Fibroblast of skin of back (primary cell): Measurements from ENCODE around the gene FAM81B. TPM values are rescaled to one million over a fixed set of nuclear protein-coding genes. Genes with fewer than 3 reads are reported as not detected.
"Not testable (repeated sequence)": the region's sequence is repeated elsewhere in the genome, so short reads cannot be mapped to it uniquely, and the experiment has no call there.

ENCODE experiments used
- DNase-seq: peaks from one replicate; pipeline ENCODE4 v3.0.0-alpha.2; 2013
- polyA plus RNA-seq, 2 experiments: library from polyadenylated mRNA; unstranded; fragments of 120-200 nt; gene quantifications; one replicate each; pipeline ENCODE4 v1.2.1, GENCODE V29; 2013; ENCODE audit not compliant: insufficient read length in 2 of 2

The FAM81B gene, protein sequence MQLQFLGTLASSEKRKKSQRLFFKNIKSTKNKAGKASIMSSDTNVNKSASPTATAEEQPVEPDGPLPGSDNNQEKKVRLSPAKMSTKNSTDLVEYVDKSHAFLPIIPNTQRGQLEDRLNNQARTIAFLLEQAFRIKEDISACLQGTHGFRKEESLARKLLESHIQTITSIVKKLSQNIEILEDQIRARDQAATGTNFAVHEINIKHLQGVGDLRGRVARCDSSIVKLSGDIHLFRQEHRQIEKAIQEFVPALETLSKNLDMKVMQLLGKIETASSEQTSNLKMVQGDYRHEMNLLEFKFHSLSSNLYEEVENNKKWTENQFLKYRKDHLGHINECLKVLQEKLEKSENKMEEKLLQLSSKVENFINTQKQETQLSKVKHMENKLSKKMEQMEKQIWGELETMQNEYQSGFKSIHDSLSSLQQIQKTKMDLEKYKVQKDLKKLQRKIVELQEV
- polyA plus RNA-seq (2013, experiment 1 of 2; ENCODE audit: insufficient read length) = not detected
- polyA plus RNA-seq (2013, experiment 2 of 2; ENCODE audit: insufficient read length) = not detected

DNA sequence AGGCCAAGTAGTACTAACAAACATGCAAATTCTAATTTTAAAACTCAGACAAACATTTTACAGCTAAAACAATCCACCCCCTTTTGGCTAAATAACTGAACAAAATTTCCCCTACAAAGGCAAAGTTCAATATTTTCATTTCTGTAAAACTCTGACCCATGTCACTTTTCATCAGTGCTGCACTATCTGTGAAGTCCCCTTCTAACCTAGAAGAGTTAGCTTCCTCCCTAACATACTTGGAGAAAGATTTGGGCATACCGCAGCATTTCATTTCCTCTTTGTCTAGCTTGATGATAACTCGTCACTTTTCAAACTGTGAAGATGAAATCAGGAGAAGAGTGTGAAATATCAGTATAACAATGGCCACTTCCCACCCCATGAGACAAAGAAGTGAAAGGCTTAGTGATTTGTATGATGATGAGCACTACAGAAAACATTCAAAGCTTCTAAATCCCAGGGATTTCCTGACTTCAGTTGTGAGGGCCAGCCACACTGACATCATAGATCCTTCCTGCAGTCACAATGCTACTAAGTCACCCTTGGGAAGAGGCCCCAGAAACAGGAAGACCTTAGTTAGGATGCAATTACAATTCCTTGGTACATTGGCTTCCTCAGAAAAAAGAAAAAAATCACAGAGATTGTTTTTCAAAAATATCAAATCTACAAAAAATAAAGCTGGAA lies at the start of gene FAM81B:
Gene FAM81B, plus strand, starts transcription at position 555 of the 681 bp plus-strand sequence. Its CDS starts 24 bp downstream, at position 579.
- peak; percentile 49 for DNase-seq

DNA sequence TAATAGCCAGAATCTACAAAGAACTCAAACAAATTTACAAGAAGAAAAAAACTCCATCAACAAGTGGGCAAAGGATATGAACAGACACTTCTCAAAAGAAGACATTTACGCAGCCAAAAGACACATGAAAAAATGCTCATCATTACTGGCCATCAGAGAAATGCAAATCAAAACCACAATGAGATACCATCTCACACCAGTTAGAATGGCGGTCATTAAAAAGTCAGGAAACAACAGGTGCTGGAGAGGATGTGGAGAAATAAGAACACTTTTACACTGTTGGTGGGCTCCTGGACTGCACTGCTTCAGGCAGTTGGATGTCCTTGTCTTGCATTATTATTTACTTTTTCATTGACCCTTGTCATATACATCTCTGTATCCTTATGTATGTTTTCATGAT lies 49.7 kb upstream of the FAM81B start:
- not testable (repeated sequence) for DNase-seq

DNA sequence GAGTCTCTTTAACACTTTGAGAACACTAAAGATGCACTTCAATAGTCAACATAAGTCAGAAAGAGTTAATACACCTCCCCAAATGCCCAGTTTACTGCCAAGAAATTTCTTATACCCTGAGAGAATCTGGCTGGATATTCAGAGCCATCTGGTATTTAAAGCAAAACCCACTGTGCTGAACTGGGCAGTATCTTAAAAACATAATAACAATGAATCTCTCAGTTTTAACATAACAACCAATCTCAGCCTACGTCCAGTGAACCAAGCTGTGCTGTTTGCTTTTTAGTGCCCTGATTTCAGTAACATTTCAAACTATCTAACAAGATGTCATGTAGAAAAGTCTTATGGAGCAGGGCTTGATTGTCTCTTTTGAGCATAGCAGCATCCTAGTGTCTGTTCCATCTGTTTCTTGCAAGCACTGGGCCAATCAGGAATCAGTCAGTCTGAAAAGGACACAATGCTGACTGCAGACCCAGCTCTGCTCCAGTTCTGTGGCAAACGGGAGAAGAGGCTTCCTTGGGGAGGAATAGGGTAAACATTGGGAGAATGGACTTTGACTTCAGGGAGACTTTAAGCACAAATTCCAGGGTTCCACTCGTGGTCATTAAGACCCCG lies 43.6 kb upstream of the FAM81B start:
- DNase-seq = no peak

DNA sequence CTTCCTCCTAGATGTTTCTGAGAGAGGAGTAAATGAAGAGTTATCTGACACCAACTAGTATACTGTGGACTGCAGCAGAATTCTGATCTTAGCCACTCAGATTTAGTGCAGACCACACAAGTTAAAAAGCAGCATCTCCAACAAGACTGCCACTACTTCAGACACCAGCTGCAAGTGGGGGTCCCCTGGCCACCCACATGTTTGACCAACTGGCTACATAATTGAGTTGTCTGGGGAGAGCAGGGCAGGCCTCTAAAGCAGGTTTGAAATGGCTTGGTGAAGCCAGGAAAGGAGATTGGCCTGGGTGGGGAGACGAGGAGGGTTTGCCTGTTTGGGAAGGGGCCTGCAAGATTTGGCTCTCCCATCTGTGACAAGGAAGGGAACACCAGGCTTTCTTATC lies 40.5 kb upstream of the FAM81B start:
- no peak for DNase-seq

DNA sequence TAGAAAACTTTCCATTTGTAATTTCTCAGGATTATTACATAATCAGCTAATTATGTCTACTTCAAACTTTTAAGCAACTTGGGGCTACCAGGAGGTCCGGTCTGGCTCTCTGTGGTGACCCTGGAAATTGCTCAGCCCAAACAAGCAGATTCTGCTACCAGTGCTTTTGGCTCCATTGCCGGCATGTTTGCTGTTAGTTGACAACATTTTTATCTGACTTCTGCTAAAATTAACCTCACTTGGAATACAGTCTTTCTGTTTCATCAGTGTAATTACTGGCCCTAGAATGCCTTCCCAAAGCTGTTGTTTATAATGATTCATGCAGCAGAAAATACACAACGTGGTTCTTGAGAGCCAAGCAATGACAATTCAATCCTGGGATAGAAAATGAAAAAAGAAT lies 38.5 kb upstream of the FAM81B start:
- no peak for DNase-seq

DNA sequence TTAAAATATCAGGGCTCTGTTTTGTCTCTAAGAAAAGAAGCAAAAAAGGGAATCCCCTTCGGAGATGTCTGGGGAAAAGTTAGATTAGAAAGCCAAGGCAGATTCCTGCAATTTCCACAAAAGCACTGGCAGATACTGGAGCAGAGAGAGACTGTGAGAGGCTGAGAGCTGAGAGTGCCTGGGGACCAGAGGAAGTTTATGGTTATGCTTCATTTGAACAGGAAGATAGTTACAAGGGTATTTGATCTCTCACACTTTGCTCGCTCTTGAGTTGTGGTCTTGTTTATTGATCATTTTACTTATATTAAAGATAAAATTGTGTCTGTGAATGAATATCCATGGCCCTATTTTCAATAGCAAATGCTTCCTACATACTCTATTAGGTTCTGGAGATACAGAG lies 32.8 kb upstream of the FAM81B start:
- DNase-seq = no peak

DNA sequence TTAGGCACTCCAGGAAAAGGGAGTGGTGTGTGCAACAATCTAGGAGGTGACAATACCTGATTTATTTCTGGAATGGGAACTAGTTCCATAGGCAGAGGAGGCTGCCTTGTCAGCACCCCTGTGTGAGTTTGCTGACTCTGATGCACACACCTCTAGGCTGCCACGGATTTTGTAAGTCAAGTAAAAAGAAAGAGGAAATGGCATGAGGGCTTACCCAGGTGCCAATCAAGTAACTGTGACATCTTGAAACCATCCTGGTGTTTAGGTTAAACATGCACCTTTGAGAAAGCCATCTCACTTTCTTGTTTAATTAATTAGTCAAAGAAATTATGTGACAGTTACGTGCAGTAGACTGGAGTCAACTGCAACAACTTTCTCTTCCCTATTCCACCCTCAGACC lies 32.3 kb upstream of the FAM81B start:
- no peak for DNase-seq

DNA sequence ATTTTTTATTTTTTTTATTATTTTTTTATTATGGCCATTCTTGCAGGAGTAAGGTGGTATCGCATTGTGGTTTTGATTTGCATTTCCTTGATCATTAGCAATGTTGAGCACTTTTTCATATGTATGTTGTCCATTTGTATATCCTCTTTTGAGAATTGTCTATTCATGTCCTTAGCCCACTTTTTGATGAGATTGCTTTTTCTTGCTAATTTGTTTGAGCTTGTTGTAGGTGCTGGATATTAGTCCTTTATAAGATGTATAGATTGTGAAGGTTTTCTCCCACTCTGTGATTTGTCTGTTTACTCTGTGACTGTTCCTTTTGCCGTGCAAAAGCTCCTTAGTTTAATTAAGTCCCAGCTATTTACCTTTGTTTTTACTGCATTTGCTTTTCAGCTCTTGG lies 30.5 kb upstream of the FAM81B start:
- not testable (repeated sequence) for DNase-seq

DNA sequence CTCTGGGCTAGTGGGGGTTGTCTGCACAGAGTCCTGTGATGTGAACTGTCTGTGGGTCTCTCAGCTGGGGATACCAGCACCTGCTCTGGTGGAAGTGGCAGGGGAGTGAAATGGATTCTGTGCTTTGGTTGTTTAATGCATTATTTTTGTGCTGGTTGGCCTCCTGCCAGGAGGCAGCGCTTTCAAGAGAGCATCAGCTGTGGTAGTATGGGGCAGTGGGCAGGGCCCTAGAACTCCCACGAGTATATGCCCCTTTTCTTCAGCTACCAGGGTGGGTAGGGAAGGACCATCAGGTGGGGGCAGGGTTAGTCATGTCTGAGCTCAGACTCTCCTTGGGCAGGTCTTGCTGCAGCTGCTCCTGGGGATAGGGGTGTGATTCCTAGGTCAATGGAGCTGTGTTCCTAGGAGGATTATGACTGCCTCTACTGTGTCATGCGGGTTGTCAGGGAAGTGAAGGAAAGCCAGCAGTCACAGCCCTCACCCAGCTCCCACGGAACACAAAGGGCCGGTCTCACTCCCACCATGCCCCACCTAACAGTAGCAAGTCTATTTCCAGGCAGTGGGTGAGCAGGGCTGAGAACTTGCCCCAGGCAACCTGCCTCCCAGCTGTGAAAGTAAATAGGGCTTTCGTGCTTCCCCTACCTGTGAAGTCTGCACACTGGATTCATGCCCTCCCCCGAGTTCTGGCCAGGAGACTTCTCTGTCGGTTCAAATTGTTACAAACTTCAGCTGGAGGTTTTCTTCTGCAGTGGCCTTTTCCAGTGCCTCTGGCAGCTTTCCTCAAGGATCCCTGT lies 25.7 kb upstream of the FAM81B start:
- no peak for DNase-seq

DNA sequence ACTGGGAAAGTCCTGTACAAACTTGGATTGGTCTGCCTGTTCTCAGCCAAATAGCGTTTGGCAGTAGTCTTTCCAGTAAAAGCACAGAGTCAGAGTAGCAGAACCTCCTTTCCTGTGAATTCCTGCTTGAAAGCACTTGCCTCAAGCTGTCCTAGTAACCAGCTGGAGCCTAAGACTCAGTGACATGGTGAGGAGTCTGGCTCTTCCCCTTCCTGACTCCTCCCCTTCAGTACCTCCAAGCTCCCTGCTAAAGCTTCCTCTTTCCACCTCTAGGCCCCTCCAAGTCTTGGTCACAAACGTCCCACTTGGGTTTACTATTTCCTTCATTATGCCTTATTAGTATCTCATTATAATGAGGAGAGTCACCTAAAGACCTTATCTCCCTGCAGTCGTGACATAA lies 21.4 kb upstream of the FAM81B start:
- no peak for DNase-seq

DNA sequence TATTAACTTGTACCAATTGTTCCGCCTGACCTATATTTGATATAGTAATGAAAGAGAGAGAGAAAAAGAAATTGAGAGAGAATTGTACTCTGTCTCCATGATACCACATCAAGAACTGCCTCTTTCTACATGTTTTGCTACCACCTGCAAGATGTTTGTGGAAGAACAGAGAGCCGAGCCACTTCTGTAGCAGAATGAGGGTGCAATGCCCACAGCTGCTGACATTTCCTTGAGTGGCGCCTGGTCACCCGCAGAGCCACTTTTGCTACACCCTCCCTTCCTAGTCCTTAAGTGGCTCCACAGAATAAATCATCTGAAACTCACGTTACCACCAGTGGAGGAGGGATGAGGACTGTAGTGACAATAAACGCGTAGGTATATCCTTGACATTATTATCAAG lies 17.1 kb upstream of the FAM81B start:
- DNase-seq = no peak

DNA sequence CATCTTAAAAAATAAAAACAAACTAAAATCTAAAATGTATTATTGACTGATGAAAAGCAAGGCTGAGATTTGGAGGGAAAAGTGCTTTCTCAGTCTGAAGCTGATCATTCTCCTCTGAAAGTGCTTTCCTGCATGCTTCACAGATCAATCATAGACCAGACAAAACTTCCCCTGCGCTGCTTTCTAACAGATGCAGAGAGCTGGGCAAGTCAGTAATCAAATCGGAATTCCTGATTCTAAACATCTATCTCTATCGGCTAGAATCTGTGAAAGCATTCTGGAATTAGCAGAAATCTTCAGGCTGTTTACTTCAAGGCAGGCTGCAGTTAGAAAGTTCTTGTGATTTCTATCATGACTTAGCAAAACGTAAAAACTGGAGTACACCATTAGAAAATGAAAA lies 15.6 kb upstream of the FAM81B start:
- no peak for DNase-seq

DNA sequence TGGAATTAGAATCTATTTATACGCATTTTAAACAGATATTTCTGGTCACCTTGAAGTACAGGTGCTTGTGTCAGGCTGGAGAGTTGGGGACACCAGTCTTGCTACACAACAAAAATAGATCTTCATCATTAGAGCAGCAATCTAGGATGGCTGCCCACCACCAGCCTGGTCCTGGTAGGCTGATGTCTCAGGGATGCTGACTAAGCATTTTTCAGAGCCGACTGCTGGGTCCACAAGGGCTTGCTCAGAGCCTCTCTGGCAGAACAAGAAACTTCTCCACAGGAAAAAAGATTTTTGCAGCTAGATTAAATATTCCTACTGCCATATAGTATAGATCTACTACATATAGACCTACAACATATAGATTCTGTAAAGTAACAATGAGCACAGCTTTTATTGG lies 12.0 kb upstream of the FAM81B start:
- no peak for DNase-seq

DNA sequence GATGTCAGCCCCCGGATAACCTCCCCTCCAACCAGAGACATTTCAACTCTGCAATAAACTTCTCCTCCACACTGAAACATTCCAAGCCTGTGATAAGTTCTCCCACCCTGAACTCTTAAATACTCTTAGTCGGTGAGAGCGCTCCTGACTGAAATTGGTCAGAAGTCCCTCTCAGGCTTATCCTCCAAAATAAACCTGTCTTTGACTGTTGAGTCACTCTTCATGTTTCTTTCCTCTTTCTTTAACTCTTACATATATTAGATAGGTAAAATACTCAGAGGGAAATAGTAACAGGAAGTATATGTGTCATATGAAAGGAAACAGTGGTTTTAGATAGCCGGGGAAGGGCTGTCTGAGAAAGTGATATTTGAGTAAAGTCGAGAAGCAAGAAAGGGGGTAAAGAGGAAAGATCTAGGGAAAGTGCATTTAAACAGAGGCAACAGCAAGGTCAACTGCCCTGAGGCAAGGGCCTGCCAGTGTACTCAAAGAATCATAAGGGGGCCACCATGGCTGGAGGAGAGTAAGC lies 11.0 kb upstream of the FAM81B start:
- DNase-seq = no peak

DNA sequence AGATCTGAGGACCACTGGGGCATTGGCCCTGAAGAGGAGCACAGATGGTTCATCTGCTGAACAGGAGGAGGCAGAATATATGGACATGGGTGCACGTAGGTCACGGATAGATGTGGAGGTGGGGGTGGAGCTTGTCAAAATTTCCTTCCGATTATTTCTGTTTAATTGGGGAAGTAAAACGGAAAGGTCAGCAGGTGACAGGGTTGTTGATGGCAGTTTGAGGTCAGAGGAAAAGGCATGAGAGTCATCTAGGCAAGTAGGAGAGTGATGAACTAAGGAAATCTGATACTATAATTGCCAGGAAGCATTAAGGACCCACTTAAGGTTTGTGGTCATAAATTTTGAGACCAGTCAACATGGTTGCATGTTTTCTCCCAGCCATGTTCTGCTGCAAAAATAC lies 8.4 kb upstream of the FAM81B start:
- DNase-seq = no peak

DNA sequence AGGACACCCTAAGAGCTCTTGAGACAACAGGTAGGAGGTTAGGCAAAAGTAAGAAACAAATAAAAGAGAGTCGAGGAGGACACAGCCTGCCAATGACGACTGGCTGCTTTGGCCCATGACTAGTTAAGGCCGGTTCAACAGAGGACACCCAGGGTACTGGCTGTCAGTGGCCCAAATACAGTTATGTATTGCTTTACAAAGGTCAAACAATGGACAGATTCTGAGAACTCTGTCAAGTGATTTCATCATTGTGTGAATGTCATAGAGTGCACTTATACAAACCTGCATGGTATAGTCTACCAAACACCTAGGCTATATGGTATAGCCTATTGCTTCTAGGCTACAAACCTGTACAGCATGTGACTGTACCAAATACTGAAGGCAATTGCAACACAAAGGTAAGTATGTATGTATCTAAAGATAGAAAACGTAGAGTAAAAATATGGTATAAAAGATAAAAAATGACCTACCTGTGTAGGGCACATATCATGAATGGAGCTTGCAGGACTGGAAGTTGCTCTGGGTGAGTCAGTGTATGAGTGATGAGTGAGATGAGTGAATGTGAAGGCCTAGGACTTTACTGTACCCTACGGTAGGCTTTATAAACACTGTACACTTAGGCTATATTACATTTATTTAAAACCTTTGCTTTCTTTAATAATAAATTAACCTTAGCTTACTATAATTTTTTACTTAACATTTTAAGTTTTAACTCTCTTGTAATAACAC lies 6.5 kb upstream of the FAM81B start:
- no peak for DNase-seq

DNA sequence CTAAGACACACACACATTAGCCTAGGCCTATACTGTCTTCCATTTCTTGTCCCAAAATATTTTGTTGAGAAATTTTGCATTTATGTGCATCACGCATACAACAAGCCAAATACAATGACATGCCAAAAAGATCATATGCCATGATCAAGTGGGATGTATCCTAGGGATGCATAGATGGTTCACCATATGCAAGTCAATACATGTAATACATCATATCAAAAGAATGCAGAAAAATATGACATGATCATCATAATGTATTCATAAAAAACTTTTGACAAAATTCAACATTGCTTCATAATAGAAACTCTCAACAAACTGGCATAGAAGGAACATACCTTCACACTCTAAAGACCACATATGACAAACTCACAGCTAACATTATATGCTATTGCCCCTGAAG lies 5.8 kb upstream of the FAM81B start:
- no peak for DNase-seq

DNA sequence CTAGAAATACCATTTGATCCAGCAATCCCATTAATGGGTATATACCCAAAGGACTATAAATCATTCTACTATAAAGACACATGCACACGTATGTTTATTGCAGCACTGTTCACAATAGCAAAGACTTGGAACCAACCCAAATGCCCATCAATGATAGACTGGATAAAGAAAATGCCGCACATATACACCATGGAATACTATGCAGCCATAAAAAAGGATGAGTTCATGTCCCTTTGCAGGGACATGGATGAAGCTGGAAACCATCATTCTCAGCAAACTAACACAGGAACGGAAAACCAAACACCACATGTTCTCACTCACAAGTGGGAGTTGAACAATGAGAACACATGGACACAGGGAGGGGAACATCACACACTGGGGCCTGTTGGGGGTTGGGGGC lies 799 bp downstream of the FAM81B start:
- DNase-seq = not testable (repeated sequence)

DNA sequence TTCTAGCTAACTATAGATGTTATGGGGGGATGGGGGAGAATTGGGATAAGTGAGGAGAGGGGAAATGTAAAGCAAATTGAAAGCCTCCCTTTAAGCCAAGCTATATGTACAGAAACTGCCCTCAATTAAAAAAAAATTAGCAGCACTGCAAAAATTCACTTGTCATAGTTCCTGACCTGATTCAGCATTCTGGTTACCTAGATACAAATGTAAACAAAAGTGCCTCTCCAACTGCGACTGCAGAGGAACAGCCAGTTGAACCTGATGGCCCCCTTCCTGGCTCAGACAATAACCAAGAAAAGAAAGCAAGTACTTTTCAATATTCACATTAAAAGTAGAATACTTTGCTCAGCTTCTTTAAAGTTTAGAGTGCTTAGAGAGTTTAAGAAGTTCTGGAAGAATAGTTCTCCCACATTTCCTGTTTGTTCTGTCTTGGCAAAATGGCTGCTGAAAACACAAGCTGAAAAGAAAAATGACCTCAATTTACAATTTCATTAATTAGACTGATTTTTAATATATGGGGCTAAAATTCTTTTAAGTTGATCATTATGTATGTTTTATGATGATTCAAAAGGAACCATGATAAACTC lies 1.5 kb downstream of the FAM81B start:
- DNase-seq = peak; percentile 8

DNA sequence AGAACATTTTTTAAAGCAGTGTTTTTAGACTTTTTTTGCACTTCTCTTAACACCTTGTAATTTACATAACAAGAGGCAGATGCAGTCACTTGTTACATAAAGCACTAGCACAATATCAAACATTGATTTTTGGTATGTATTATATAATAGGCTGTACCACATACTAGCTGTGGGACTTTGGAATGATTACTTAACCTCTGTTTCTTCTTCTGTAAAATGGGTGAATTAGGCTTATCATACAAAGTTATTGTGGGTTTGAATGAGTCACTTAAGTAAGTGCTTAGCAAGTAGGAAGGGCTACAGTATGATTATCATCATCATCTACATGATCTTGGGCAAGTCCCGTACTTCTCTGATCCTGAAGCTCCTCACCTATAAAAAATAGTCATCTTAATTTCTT lies 2.1 kb downstream of the FAM81B start:
- no peak for DNase-seq

DNA sequence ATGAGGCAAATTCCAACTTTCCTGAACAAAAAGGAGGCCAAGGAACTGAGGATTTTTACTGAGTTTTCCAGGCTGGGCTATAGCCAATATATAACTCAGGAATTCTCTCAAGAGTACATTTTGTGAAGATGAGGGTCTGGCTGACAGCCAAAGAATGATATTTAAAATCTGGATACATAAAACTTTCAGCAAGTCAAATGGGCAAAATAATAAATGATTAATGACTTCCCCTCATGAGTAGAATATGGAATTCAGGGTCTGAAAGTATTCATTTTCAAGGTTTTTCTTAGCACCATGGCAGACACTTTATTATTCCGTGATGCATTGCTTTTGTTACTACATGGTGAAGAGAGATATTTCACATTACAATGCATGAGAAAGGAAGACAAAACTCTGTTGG lies 7.8 kb downstream of the FAM81B start:
- no peak for DNase-seq
